NCI-H1930 (cell line): ENCODE measurements around the gene CHRNG.

Source experiments
- DNase-seq, 2 experiments: peaks; one replicate each; lab custom pipeline; 2025; lab: John Stamatoyannopoulos, UW

Gene CHRNG

DNA sequence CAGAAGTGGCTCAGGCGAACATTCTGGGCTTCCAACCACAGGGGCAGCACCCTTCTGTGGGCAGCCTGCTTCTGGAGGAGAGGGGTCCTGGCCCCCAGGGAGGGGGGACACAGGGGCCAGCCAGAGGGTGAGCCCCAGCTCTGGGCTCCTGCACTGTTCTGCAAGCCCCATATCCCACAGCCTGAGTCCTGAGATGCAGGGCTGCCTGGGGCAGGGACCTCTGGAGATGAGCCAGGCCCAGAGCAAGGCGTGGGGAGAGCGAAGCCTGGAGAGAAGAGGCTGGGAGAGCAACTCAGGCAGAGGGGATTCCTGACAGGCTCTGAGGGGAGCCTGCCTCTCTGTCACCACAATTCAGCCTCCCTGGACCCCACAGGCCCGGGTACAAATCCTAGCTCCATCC is 32.8 kb upstream of the CHRNG start:
- DNase-seq = no peak

DNA sequence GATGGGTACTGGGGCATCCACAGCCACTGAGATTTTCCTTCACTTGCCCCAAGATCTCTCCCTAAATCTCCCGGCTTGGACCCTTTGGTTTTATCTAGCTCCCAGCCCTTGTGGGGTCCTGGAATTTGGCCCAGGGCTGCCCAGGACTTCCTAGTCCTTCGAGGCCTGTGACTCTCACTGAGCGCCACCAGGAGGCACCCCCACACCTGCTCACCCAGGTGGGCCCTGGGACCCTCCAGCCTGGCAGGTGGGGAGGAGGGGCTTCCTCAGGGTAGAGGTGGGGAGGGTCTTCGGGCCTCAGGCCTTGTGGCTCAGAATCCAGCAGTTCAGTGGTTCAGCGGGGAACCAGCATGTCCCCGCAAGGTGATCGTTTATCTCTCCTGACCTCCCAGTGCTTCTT is 31.2 kb upstream of the CHRNG start:
- no peak for DNase-seq

DNA sequence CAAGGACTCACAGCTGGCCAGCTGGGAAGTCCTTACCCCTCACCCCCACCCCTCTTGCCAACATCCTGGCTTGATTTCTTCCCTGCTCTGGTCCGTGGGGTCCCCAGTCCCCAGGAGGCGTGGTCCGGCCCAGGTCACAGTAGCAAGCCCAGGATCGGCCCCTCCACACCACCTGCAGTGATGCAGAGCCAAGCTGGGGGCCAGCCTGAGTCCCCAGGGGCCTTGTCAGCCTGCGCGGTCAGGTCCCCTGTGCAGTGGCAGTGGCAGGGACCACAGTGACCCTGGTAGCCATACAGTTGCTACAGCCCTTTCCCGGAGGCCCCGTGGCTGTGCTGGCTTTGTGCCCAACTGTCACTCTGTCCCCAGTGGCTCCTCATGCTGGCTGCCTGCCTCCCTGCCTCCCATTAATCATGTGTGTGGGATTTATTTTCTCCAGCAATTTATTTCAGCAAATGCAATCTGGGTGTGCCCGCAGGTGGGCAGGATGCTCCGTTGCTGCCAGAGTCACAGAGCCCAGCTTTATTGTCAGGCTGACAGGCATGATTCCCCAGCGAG is 28.1 kb upstream of the CHRNG start:
- no peak for DNase-seq

DNA sequence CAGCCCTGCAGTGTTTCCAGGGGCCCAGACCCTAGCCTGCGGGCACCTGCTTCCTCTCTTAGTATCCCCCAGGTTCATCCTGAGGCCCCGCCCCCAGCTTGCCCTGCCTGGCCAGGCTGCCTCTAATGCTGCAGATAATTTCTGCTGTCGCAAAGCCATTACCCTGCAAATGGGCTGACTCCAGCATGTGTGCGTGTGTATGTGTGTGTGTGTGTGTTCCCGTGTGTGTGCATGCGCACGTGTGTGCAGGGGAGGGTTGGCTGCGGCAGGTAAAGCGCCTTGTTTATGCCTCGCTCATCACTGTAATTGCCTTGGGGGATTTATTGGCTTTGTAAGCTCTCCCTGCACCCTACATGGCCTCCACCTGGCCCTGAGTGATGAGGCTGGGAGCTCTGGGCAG is 26.9 kb upstream of the CHRNG start:
- no peak for DNase-seq

DNA sequence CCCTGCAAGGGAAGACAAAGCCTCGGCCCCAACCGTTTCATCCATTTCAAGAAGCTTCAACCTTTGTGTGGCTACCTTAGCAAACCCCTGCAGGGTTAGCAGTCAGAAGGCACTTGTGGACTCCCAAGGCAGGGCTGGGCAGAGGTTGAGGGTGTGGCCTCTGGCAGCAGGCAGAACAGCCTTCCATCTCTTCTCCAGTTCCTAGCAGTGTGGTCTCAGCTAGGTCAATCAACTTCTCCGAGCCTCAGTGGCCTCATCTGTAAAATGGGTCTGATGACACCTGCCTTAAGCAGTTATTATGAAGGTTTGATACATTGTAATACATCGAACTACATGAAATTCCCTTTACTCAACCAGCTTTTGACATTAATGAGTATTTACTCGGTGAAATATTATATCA is 26.1 kb upstream of the CHRNG start:
- no peak for DNase-seq

DNA sequence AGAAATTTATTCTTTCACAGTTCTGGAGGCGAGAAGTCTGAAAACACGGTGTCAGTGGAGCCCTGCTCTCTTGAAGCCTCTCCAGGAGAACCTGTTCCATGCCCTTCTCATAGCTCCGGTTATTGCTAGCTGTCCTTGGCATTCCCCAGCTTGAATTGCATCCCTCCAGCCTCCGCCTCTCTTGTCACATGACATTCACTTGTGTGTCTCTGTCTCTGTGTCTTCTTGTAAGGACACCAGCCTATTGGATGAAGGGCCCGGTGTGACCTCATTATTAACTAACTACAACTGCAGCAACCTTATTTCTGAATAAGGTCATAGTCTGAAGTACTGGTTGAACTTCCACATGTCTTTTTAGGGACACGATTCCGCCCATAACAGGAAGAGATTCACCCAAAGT is 23.9 kb upstream of the CHRNG start:
- no peak for DNase-seq

DNA sequence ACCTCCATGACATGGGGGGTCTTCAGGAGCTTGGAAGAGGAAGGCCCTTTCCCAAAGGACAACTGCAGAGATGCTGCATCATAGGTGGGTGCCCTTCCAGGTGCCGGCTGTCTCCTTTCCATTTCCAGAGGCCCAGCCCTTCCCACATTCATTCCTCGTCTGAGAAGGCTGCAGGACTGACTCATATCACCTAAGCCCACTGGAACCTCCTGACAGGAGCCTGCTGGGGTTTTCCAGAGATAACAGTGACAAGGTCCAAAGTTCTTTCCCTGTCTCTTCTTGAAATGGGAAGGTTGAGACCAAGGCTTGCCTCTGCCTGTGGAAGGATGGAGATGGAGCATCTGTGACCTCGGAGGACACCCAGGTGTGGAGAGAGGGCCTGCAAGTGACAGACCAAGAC is 22.9 kb upstream of the CHRNG start:
- DNase-seq = no peak

DNA sequence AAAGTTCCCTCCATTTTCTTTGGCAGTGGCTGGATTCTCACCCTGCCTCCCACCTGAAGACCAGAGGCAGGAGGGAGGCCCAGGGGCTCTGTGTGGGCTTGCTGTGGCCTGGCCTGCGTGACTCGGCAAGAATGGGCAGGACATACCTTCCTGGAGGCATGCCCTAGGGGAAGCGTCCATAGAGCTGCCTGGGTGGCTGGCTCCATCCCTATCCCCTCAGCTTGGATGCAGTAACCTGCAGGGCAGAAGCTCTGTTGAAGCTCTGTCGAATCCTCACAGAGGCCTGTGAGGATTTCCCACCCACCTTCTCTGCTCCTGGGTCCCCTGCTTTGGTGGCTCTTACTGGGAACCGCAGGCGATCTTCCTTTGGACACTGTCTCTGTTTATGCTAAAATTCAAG is 20.6 kb upstream of the CHRNG start:
- no peak for DNase-seq

DNA sequence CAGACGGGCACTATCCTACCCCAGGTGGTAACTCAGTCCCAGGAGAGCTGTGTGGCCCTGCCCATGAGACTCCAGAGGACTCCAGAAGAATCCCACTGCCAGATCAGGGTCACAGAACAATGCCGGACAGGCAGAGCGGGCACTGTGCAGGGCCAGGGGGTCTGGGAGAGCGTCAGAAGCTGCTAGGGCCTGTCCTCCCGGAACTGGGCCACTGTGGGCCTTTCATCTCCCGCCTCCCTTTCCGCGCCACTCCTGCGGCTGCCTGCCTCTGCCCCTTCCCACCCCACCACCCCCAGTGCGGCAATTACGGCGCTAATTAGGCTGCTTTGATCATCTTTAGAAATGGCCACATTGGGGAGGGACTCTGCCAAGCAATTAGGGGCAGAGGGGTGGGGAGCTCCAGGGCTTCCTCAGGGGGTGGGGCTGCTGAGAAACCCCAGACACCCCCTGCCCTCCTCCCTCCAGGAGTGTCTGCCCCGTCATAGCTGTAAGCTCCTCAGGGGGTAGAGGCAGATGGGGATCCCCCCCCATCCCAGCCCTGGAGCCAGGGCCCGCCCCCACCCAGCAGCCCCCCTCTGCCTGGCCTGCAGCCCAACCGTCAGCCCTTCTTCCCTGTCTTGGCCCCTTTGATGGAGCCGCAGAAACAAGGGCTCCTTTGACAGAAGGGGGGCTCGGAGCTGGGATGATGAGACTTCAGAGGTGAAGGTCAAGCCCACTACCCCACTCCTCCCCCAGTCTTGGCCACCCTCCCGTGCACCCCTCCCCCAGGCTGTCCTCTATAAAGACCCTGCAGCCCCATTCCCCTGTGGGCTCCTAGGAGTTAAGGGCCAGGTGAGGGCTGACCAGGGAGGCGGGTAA is 19.7 kb upstream of the CHRNG start, which contains the start of gene PRSS56:
Gene PRSS56, plus strand, starts transcription at position 808 of the 858 bp plus-strand sequence. CDS start 211 bp downstream, outside the sequence.
- DNase-seq = no peak

DNA sequence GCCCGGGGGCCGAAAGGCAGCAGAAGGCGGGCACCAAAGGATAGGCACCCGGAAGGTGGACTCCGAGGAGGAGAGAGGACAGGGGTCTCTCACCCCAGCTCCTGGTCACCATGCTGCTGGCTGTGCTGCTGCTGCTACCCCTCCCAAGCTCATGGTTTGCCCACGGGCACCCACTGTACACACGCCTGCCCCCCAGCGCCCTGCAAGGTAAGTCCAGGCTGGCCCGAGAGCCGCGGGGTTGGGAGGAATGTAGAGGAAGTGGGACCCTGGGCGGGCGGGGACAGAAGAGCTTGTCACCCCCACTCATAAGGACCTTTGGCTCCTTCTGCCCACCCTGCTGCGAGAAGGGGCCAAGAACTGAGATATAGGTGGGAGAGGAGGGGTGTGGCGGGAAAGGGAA is 19.0 kb upstream of the CHRNG start:
- DNase-seq = no peak

DNA sequence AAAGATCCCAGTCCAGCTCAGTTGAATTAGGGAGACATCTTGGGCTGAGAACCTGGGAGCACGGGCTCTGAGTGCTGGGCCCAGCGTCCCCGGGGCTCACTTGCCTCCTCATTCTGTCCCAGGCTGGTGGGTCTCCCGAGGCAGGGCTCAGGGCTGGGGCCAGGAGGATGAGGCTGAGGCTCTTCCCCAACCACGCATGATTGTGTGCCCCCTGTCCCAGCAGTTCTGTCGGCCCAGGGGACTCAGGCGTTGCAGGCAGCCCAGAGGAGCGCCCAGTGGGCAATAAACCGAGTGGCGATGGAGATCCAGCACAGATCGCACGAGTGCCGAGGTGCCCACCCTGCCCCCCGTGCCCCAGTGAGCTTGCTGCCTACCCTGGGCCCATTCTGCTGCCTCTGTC is 18.4 kb upstream of the CHRNG start:
- DNase-seq = no peak

DNA sequence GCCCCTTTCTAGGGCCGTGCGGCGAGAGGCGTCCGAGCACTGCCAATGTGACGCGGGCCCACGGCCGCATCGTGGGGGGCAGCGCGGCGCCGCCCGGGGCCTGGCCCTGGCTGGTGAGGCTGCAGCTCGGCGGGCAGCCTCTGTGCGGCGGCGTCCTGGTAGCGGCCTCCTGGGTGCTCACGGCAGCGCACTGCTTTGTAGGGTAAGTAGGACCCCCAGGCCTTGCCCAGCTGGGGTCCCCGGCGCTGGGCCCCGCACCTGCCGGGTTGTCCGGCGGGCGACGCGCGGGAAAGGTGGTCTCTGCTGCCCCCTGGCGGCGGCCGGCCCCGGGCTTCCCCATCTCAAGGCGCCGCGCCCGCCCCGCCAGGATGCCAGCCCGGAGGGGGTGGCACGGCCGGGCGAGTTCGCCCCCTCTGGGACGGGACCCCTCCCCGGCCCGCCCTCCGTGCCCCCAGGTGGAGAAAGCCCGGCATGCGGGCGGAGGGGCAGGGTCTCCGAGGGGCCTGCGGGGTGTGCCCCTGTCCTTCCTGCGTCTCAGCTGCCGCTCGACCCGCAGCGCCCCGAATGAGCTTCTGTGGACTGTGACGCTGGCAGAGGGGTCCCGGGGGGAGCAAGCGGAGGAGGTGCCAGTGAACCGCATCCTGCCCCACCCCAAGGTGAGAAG is 17.4 kb upstream of the CHRNG start:
- peak in 1 of 2 experiments; percentile 33 for DNase-seq

DNA sequence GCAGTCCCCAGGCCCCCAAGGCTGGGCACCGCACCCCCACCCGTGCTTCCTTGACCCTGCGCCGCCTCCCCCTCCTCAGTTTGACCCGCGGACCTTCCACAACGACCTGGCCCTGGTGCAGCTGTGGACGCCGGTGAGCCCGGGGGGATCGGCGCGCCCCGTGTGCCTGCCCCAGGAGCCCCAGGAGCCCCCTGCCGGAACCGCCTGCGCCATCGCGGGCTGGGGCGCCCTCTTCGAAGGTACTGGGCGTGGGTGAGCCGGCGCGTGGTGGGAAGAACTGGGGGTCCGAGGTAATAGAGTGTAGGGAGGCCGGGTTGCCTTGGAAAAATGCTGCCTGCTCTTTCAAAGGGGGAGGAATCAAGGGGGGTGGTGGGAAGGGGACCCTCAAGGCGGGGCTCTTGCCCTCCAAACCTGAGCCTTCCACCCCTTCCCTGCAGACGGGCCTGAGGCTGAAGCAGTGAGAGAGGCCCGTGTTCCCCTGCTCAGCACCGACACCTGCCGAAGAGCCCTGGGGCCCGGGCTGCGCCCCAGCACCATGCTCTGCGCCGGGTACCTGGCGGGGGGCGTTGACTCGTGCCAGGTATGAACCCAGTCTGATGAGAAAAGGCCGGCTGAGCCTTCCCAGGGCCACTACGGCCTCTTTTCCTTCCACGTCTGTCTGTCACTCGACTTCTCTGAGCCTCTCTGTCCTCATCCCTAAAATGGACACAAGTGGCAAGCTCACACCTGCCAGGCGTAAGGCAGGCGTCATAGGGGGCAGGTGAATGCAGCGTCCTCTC is 16.7 kb upstream of the CHRNG start:
- no peak for DNase-seq

DNA sequence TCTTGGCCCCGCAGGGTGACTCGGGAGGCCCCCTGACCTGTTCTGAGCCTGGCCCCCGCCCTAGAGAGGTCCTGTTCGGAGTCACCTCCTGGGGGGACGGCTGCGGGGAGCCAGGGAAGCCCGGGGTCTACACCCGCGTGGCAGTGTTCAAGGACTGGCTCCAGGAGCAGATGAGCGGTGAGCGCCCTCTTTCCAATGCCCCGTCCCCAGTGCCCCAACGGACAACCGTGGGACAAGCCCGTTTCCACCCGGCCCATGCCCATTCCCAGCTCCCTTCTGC is 16.1 kb upstream of the CHRNG start:
- DNase-seq = no peak

DNA sequence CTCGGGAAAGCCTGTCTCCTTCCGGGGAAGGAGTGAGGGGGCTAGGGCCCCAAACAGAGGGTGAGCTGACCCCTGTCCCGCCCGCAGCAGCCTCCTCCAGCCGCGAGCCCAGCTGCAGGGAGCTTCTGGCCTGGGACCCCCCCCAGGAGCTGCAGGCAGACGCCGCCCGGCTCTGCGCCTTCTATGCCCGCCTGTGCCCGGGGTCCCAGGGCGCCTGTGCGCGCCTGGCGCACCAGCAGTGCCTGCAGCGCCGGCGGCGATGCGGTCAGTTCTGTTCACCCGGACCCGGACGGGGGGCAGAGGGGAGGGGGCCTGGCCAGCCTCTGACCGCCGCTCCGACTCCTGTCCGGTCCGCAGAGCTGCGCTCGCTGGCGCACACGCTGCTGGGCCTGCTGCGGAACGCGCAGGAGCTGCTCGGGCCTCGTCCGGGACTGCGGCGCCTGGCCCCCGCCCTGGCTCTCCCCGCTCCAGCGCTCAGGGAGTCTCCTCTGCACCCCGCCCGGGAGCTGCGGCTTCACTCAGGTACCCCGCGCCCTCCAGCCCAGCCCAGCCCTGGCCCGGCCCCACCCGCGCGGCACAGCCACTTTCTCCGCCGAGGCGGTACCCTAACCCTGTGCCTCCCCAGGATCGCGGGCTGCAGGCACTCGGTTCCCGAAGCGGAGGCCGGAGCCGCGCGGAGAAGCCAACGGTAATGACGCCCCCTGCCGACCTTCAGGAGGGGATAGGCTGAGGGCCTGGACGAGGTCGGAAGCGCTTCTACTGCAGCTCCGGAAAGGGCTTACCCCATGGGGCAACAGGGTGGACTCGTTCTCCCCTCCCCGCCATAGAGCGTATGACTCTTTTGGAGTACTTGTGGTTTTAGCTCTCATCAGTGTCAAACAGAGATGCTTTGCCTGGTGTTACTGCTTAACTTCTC is 15.6 kb upstream of the CHRNG start:
- peak; percentile 55 to 68 for DNase-seq

DNA sequence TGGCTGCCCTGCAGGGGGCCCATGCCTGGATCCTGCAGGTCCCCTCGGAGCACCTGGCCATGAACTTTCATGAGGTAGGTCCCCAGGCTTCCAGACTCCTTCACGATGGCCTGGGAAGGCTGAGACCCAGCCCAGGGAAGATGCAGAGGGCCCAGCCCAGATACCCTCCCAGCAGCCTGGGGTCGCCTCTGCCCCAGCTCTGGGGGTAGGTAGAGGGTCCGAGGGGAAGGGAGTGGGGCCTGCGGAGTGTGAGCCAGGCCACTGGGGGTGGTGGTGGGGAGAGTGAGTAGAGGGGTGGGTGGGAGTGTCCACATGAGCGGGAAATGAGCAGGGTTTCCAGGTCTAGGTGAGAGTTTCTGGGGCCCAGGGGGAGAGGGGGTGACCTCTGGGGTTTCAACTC is 14.7 kb upstream of the CHRNG start:
- no peak for DNase-seq

DNA sequence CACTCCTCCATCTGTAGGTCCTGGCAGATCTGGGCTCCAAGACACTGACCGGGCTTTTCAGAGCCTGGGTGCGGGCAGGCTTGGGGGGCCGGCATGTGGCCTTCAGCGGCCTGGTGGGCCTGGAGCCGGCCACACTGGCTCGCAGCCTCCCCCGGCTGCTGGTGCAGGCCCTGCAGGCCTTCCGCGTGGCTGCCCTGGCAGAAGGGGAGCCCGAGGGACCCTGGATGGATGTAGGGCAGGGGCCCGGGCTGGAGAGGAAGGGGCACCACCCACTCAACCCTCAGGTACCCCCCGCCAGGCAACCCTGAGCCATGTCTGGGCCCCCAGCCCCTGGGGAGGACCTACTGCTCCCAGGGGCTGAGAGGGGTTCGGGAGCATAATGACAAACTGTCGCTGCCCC is 14.3 kb upstream of the CHRNG start:
- no peak for DNase-seq

DNA sequence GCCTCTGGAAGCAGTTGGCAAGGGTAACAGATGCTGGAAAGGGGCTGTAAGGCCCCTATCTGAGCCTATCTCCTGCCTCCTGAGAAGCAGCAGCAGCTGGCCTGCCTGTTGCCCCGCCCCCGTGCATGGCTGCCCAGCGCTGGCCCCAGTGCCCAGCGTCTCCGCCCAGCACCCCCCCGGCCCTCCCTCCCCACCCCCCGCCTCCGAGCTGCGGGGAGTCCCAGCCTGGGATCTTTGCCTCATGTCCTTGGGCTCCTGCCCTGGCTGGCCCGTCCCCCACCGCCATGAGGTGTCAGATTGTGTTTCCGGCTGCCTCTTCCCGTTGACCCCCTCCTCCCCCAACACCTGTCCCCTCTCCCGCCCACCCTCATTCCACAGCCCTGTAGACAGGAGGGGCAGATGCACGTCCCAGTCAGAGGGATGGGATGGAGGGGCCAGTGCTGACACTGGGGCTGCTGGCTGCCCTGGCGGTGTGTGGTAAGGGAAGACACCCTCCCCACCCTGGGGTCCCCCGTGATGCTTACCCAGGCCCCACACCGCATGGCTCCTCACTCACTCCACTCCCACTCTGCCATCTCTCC is 13.6 kb upstream of the CHRNG start, which contains the start of gene CHRND:
Gene CHRND, plus strand, starts transcription at position 370 of the 581 bp plus-strand sequence. Its CDS starts 56 bp downstream, at position 426.
- no peak for DNase-seq

DNA sequence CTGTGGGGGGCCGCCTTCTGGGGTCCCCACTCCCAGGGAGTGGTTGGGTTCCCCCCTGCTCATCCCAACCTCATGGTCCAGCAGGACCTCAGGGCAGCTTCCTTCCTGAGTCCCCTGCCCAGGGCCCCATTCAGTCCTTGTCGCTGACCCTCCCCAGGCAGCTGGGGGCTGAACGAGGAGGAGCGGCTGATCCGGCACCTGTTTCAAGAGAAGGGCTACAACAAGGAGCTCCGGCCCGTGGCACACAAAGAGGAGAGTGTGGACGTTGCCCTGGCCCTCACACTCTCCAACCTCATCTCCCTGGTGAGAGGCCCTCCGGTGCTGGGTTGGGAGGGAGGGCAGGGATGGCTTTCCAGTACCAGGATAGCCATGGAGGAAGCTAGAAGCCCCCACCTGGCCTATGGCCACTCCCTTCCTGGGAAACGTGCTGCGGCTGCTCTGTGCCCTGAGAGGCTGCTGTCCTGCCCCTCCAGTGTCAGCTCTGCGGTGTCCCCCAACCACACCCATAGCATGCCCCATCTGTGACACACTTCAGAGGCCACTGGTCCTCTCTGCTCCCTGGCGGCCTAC is 13.0 kb upstream of the CHRNG start:
- no peak for DNase-seq

DNA sequence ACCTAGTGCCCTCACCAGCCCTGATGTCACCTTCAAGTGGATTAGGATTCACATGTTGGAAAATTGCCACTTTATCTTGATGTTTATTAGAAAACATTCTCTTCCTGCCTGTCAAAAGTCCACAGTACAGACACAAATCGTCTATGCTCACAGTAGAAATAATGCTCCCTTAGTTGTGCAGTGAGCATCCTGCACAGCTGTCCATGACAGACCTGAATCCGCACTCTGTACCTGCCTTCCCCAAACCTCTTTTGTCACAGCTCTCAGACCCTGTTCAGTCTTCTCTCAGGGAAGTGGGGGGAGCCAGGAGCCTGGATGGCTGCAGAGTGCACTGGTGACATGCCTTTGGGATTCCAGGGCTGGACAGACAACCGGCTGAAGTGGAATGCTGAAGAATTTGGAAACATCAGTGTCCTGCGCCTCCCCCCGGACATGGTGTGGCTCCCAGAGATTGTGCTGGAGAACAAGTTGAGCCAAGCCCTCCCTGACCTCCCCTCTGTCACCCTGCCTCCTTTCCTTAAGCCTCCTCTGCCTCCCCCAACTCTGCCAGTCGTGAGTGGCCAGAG is 11.5 kb upstream of the CHRNG start:
- no peak for DNase-seq
